ENCODE data around the gene PACSIN2.
A peak's percentile ranks its signal among the peaks of the same experiment; 100 is the strongest.

Gene PACSIN2

DNA sequence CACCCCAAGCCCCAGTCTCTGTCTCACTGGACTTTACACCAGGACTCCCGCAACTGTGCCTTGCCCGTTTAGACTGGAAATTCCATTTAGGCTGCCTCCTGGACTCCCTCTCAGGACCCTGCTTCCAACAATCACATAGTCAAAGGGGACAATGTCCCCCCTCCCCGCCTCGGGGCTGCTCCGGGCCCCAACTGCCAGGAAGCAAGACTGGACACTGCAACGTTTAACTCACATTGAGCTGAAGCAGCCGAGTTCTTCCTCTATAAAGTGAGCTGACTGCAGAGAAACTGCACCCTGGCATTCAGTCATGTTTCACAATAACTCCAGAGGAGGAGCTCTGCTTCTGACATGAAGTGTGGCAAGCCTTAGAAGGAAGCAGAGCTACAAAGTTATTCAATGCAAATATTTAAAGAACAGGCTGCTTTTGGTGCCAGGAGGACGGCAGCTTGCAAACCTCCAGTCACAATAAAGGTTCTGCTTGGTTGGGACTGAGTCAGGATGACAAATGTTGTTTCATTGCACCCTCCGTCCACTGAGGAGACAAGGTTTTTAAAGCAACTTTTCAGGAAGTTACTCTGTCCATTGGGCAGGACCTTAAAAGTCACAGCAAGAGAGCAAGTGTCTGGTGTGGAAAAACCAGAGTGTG, 19.9 kb downstream of the PACSIN2 start:
- peak overlapping the region; percentile 29 for H3K4me3 ChIP-seq (ENCODE audit: low read depth, low read length)
- peak; percentile 86 for DNase-seq (ENCODE audit: low read depth)

- DNase-seq (ENCODE audit: low read depth): no peak
- H3K4me3 ChIP-seq (ENCODE audit: low read depth, low read length): peak overlapping the region; percentile 29
Measured at GRCh38 chr22:42994276-42994916, 20.6 kb downstream of the PACSIN2 start.

DNA sequence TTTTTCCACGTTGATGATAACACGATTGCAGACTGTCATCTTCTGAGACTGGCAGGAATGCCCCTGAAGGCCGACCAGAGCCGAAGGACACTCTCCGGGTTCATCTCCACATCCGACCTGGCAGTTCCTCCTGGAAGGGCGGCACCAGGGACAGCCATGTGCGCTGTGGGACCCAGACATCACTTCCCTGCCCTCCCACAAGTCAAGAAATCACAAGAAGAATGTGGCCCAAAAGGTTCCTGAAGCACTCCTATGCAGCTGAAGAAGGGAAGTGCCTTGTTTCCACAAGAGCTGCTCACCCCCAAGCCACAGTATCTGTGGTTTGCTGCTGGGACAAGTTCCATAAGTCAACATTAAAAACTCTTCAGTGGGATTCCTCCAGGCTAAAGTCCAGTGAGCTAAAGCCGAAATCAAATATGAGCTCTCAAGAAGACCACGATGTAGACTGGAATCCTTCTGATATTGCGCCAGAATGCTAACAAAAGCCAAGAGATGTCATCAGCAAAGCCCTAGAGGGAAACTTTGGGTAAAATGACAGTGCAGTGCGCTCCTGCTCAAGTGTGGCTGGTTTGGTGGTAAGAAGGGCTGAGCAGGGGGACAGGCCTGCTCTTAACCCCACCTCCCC, 21.2 kb downstream of the PACSIN2 start:
- no peak overlapping the region for H3K4me3 ChIP-seq (ENCODE audit: low read depth, low read length)
- no peak for DNase-seq (ENCODE audit: low read depth)

GRCh38 chr22:42992886-42993479, 22.0 kb downstream of the PACSIN2 start:
- no peak overlapping the region for H3K4me3 ChIP-seq (ENCODE audit: low read depth, low read length)
- no peak for DNase-seq (ENCODE audit: low read depth)

- DNase-seq (ENCODE audit: low read depth): no peak
- no peak overlapping the region for H3K4me3 ChIP-seq (ENCODE audit: low read depth, low read length)
Measured at GRCh38 chr22:42992092-42992491, 22.9 kb downstream of the PACSIN2 start.

GRCh38 chr22:42991010-42991651, 23.8 kb downstream of the PACSIN2 start:
- DNase-seq (ENCODE audit: low read depth): peak; percentile 81
- H3K4me3 ChIP-seq (ENCODE audit: low read depth, low read length): no peak overlapping the region

GRCh38 chr22:42990131-42990838, 24.7 kb downstream of the PACSIN2 start:
- H3K4me3 ChIP-seq (ENCODE audit: low read depth, low read length): no peak overlapping the region
- peak; percentile 70 for DNase-seq (ENCODE audit: low read depth)

GRCh38 chr22:42986115-42986514, 28.8 kb downstream of the PACSIN2 start:
- no peak overlapping the region for H3K4me3 ChIP-seq (ENCODE audit: low read depth, low read length)
- no peak for DNase-seq (ENCODE audit: low read depth)

- no peak overlapping the region for H3K4me3 ChIP-seq (ENCODE audit: low read depth, low read length)
- no peak for DNase-seq (ENCODE audit: low read depth)
Measured at GRCh38 chr22:42985531-42985905, 29.4 kb downstream of the PACSIN2 start.

- no peak overlapping the region for H3K4me3 ChIP-seq (ENCODE audit: low read depth, low read length)
- no peak for DNase-seq (ENCODE audit: low read depth)
Measured at GRCh38 chr22:42984814-42985530, 30.0 kb downstream of the PACSIN2 start.

- H3K4me3 ChIP-seq (ENCODE audit: low read depth, low read length): no peak overlapping the region
- no peak for DNase-seq (ENCODE audit: low read depth)
Measured at GRCh38 chr22:42984397-42984796, 30.6 kb downstream of the PACSIN2 start.

DNA sequence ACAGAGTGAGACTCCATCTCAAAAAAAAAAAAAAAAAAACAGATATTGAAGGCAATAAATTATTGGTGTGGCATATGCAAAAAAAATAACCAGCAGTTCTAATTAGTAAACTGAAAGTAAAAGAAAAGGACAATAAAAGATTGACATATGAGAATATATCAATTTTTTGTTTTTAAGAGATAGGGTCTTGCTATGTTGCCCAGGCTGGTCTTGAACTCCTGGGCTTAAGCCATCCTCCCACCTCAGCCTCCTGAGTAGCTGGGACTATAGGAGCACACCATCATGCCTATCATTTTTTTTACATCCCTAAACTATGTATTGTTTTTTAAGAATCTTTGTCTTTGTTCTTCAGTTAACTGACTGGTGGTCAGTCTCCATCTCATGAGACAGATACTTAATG, 31.5 kb downstream of the PACSIN2 start:
- no peak overlapping the region for H3K4me3 ChIP-seq (ENCODE audit: low read depth, low read length)
- DNase-seq (ENCODE audit: low read depth): no peak

- no peak overlapping the region for H3K4me3 ChIP-seq (ENCODE audit: low read depth, low read length)
- no peak for DNase-seq (ENCODE audit: low read depth)
Measured at GRCh38 chr22:42979606-42980005, 35.3 kb downstream of the PACSIN2 start.

- H3K4me3 ChIP-seq (ENCODE audit: low read depth, low read length): no peak overlapping the region
Measured at GRCh38 chr22:42978453-42979103, 36.4 kb downstream of the PACSIN2 start.

DNA sequence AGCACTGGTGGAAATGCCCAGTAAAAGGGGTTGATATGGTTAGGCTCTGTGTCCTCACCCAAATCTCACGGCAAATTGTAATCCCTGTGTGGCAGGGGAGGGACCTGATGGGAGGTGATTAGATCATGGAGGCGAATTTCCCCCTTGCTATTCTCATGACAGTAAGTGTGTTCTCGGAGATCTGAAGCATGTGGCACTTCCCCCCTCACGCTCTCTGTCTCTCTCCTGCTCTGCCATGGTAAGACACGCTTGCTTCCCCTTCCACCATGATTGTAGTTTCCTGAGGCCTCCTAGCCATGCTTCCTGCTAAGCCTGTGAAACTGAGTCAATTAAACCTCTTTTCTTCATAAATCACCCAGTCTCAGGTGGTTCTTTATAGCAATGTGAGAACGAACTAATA, 37.4 kb downstream of the PACSIN2 start:
- no peak for DNase-seq (ENCODE audit: low read depth)
- no peak overlapping the region for H3K4me3 ChIP-seq (ENCODE audit: low read depth, low read length)

More at GRCh38 chr22:42978453-42979103, 36.4 kb downstream of the PACSIN2 start:
- no peak for DNase-seq (ENCODE audit: low read depth)

GRCh38 chr22:42976217-42976933, 38.6 kb downstream of the PACSIN2 start:
- H3K4me3 ChIP-seq (ENCODE audit: low read depth, low read length): no peak overlapping the region
- DNase-seq (ENCODE audit: low read depth): no peak

- no peak for DNase-seq (ENCODE audit: low read depth)
- no peak overlapping the region for H3K4me3 ChIP-seq (ENCODE audit: low read depth, low read length)
Measured at GRCh38 chr22:42974223-42974622, 40.7 kb downstream of the PACSIN2 start.

DNA sequence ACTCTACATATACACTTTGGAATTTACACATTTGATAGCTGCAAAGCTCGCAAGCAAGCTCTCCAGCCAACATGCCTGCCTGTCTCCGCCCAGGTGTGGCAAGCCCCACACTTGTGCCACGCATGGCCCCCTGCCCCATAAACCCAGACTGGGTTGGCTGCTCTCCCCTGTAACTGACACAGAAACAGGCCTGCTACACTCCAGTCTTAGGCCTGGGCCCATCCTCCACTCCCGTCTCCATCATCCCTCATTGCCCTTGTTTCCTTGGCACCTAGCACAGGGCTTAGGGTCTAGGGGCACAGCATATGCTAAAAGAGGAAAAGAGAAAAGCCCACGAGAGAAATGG, 41.4 kb downstream of the PACSIN2 start:
- no peak for DNase-seq (ENCODE audit: low read depth)
- H3K4me3 ChIP-seq (ENCODE audit: low read depth, low read length): no peak overlapping the region

All from skeletal muscle cell (primary cell).